ENCODE data around the gene IL17F. TPM values are rescaled to one million over a fixed set of nuclear protein-coding genes. Genes with fewer than 3 reads are reported as not detected.

Gene IL17F
- total RNA-seq, 1 experiment from 2014 or later: not detected

- Histone ChIP-seq H3K9me3 (ENCODE audit: insufficient read depth, low read depth) (no peaks in the 10 kb centered on the region), H3K27ac (no peak overlapping the region), H4K20me1 (ENCODE audit: insufficient read depth) (no peaks in the 10 kb centered on the region), H3K4me3 (no peak overlapping the region), H3K79me2 (ENCODE audit: low read depth) (no peaks in the 10 kb centered on the region), H3K27me3 (ENCODE audit: insufficient read depth, low read depth) (peaks cover 47% of the 10 kb centered on the region), H2AFZ (no peak overlapping the region), H3F3A (ENCODE audit: insufficient read depth, low read depth) (no peaks in the 10 kb centered on the region), H3K4me1 (replicated peaks; ENCODE audit: insufficient read depth) (no peaks in the 10 kb centered on the region), H3K9me2 (ENCODE audit: insufficient read depth) (no peaks in the 10 kb centered on the region), H3K36me3 (ENCODE audit: low read depth) (no peaks in the 10 kb centered on the region), H3K4me2 (no peak overlapping the region)
- no peak for DNase-seq
- intact Hi-C loops (cut with micrococcal nuclease; ENCODE audit: unreplicated experiment): no loop called here
- BruUV-seq (replicated peaks): no TSS peak
- CTCF ChIA-PET: no interaction called here
- POLR2A ChIA-PET (ENCODE audit: unreplicated experiment): no interaction called here
- TF ChIP-seq EZH2 (IDR thresholded peaks at IDR 0.05; ENCODE audit: low read depth): no peak
- TF ChIP-seq CTCF (conservative IDR thresholded peaks at IDR 0.05): no peak
Measured at GRCh38 chr6:52189974-52190373, 54.3 kb downstream of the IL17F start.

GRCh38 chr6:52187098-52187497 lies 57.2 kb downstream of the IL17F start:
- TF ChIP-seq CTCF (conservative IDR thresholded peaks at IDR 0.05): no peak
- no peak for TF ChIP-seq EZH2 (IDR thresholded peaks at IDR 0.05; ENCODE audit: low read depth)
- DNase-seq: no peak
- peaks cover 59% of the 10 kb centered on the region for H3K27me3 ChIP-seq (ENCODE audit: insufficient read depth, low read depth)
- no peak overlapping the region for H3K27ac ChIP-seq
- no peaks in the 10 kb centered on the region for H3K4me1 ChIP-seq (replicated peaks; ENCODE audit: insufficient read depth)
- intact Hi-C loops (cut with micrococcal nuclease; ENCODE audit: unreplicated experiment): no loop called here
- H3K4me3 ChIP-seq: no peak overlapping the region
- no peak overlapping the region for H2AFZ ChIP-seq
- BruUV-seq (replicated peaks): no TSS peak
- no peaks in the 10 kb centered on the region for H3K36me3 ChIP-seq (ENCODE audit: low read depth)
- no peak overlapping the region for H3K4me2 ChIP-seq
- H4K20me1 ChIP-seq (ENCODE audit: insufficient read depth): no peaks in the 10 kb centered on the region
- CTCF ChIA-PET: no interaction called here
- H3K9me2 ChIP-seq (ENCODE audit: insufficient read depth): no peaks in the 10 kb centered on the region
- H3K79me2 ChIP-seq (ENCODE audit: low read depth): no peaks in the 10 kb centered on the region
- no peaks in the 10 kb centered on the region for H3K9me3 ChIP-seq (ENCODE audit: insufficient read depth, low read depth)
- POLR2A ChIA-PET (ENCODE audit: unreplicated experiment): no interaction called here
- H3F3A ChIP-seq (ENCODE audit: insufficient read depth, low read depth): no peaks in the 10 kb centered on the region

Other genes with a start within 250 kb of the IL17F start
- not detected in 2 replicates for gene PKHD1, start 156.9 kb downstream of the IL17F start, total RNA-seq (2021)
- not detected in 2 replicates for gene IL17A, start 58.1 kb downstream of the IL17F start, total RNA-seq (2021)
- gene MCM3, start 40.2 kb upstream of the IL17F start, total RNA-seq (2021): 90.9 and 111 TPM in 2 replicates
- 3.7 and 4.1 TPM in 2 replicates for gene PAQR8, start 117.7 kb upstream of the IL17F start, total RNA-seq (2021)
- 35.8 and 45.0 TPM in 2 replicates for gene EFHC1, start 175.8 kb upstream of the IL17F start, total RNA-seq (2021)

Data from PC-9 (cell line).